SHP77 (cell line): ENCODE measurements around the gene OTULIN.

Experiments used
- DNase-seq, 2 experiments: peaks; one replicate each; lab custom pipeline; 2025; lab: John Stamatoyannopoulos, UW

Gene OTULIN

GRCh38 chr5:14698495-14698894 lies 34.0 kb downstream of the OTULIN start:
- no peak for DNase-seq

DNA sequence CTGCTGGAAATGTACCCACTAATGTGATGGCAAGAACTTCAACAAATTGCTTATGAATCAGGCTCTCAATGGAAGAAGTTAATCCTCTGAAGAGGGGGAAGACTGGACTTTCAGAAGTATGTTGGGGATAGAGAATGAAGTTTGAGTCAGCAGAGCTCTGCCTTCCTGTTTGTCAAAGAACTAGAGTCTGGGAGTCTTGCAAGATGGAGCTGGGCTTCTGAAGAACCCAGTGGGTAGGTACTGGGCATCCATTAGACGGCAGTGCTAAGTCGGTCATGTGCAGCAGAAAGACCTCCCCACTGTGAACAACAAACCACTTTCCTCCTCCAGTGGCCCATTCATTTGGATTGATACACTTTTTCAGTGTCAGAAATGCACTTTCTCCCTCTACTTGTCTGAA lies 34.6 kb downstream of the OTULIN start:
- no peak for DNase-seq

DNA sequence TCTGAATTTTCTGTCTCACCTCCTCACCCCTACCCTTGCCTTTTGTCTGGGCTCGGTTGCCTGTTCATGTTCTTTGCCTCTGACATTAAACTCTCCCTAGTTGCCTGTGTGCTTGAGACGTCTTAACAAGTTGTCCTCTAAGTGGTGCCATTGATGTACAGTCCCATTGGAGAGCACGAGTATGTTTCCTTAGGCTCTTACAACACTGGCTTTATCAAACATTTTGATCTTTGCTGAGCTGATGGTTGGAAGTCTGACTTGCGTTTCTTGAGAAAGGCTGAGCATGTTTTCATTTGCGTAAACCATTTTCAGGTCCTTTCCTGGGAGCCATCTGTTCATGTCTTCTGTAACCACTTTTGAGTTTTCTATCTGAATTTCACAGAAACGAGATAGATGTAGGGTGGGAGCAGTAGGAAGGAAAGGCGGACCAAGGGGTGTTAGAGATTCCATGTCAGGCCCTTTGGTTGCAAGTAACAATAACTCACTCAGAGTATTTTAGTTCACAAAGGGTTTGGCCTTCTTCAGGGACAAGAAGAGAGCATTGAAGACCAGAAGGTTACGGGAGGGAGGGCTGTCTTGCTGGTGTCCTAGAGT lies 35.4 kb downstream of the OTULIN start:
- no peak for DNase-seq

GRCh38 chr5:14700478-14701436 lies 36.2 kb downstream of the OTULIN start:
- no peak for DNase-seq

DNA sequence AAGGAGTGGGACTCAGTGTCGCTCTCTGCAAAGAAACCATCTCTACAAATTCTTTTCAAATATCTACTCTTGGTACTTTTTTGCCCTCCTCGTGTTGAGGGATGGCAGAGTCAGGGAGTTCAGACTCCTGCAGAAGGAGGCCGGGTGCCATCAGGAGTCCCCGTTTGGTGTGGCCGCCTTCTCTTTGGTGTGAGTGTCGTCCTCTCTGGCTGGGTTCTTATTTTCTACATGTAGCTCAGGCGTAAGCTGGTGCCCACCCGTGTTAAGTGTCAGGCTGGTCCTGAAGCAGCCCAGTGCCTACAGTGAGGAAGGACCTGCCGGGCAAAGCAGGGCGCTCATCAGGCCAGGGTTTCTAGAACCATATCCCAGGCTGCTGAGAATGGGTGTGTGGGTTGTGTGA lies 37.0 kb downstream of the OTULIN start:
- DNase-seq = no peak

GRCh38 chr5:14702238-14702839 lies 37.8 kb downstream of the OTULIN start:
- no peak for DNase-seq

DNA sequence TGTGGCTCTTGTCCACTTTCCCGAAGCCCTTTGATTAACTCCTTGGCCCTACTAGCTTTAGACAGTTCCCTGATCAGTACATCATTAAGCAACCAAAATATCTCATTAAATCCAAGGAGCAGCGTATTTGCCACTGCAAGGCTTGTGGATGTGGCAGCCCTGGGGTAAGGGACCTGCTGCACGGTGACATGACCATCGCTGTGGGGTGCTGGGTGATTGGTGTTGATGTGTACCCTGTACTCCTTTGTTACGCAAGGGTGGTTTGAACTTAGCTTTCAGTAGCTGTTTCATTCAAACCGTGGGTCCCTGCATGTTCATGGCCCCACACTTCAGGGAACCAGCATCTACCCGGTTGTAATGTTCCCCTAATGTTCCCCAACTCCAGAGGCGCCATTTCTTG lies 41.0 kb downstream of the OTULIN start:
- DNase-seq = no peak

DNA sequence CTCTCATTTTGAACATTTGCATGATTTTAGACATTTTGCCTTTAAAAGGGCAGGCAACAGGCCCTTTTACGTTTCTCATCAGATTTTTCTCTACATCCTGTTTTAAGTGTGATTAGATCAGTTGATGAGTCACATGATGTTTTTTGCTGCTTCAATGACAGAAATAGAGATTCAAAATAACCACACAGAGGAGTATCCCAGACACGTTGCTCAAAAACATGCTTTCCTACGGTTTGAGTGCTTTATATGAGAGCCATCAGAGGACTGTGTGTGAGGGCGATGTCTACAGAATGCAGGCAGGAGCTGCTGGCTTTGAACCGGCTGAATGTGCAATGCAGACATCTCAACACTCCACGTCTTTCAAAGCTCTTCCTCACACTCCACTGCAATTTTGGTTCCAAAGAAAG lies 42.1 kb downstream of the OTULIN start:
- DNase-seq = no peak

- DNase-seq = no peak
These were observed 43.4 kb downstream of the OTULIN start for GRCh38 chr5:14707811-14708390.

GRCh38 chr5:14708551-14708950 lies 44.0 kb downstream of the OTULIN start:
- no peak for DNase-seq

DNA sequence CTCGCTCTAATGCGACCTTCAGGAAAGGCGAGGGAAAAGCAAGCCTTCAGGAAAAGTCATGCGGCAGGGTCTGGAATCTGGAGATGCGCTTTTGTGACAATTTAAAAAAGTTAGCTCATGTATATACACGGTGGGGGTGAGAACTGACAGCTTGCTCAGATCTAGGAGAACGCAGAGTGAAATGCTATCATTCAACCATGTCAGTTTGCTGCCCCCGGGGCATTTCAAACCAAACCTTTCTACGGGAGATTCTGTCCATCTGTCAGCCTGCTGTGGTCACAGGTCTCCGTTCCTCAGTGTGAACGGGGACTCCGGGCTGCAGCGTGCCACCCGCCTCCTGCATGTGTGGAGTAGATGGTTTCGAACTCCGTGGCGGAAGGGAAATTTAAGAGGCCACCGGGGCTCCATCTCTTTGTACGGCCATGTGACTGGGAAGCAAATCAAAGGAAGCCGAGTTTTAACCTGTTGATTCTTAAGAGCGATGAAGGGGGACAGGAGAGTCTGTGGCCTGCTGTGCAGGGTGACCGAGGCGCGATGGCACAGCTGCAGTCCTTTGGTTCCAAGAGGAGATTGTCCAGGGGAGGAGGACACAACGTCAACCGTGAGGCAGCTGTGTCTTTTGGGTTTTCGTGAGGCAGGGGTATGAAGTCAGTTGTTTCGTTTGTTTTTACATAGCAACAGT lies 45.9 kb downstream of the OTULIN start:
- no peak for DNase-seq

GRCh38 chr5:14712131-14712530 lies 47.6 kb downstream of the OTULIN start:
- DNase-seq = no peak

DNA sequence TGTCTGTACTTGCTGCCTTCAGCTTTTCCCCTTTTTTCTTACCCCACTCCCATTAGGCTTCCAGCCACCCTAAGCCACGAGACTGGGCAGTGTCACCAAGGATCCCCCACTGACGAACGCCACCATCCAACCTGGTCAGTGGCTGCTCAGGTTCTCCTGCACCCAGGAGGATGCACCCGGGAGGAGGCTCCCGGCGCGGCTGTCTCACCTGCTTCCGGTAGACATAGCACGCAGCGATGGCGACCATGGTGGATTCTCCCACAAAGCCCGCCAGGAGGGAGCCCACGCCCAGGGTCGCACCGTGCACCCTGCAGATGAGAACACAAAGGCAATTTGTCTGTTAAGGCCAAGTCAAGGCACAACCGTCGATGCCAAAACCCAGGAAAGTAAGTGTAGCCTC lies 48.1 kb downstream of the OTULIN start:
- no peak for DNase-seq

- no peak for DNase-seq
These were observed 49.2 kb downstream of the OTULIN start for GRCh38 chr5:14713476-14714390.

DNA sequence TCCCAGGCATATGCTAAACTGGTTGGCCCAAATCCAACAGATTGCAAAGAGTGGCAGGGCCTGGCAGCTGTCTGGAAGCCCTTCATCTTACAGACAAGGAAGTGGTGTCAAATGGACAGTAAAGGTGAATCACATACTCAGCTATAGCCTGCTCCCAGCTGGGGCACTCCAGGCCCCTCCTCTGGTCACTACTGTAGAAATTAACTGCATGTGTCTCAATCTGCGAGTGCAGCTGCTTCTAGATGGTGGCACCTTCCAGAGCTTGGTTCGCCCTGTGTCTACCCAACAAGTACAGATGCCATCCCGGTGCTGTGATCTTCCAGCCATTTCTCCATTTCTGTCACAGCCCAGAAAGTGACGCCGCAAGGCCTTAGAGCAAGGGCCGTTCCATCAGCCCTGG lies 50.2 kb downstream of the OTULIN start:
- peak; percentile 92 to 95 for DNase-seq

DNA sequence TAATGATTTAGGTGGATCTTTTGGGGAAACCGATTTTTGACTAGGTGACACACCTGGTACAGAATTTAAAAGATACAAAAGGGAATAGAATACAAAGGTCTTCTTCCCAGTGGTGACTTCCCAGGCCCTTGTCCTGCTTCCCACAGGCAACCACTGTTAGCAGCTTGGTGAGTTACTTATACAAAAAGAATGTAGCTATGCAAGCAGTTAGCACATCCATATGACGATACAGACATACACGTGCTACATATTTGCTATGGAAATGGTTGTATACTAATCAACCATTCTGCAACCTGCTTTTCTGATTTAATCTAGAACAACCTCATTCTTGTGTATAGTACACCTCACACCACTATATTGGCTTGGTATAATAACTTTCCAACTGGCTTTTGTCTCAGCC lies 51.0 kb downstream of the OTULIN start:
- no peak for DNase-seq

GRCh38 chr5:14716755-14717752 lies 52.5 kb downstream of the OTULIN start:
- DNase-seq = no peak

DNA sequence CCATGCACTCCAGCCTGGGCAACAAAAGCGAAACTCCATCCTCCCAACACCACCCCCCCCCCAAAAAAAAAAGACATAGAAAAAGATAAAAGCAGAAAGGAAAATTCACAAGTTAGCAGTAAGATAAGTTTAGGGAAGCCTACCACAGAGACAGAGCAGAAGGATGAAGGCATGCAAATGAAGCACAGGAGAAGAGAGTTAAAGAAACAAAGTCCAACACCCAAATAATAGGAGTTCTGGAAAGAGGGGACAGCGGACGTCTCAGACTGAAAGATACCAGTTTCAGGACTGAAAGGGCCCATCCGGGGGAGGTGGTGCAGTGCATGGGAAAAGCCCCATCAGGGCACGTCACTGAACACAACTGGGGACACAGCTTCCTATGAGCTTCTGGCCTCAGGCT lies 54.3 kb downstream of the OTULIN start:
- DNase-seq = no peak

GRCh38 chr5:14720236-14720923 lies 55.9 kb downstream of the OTULIN start:
- DNase-seq = no peak
